ENCODE data around the gene CHMP4A. TPM values are rescaled to one million over a fixed set of nuclear protein-coding genes. Genes with fewer than 3 reads are reported as not detected.

Gene CHMP4A
- total and polyA plus RNA-seq, 2 of the 13 experiments (the other 11 are each of a cell fraction or from before 2014, with no cell fraction given), result 83.6 to 113 TPM

DNA sequence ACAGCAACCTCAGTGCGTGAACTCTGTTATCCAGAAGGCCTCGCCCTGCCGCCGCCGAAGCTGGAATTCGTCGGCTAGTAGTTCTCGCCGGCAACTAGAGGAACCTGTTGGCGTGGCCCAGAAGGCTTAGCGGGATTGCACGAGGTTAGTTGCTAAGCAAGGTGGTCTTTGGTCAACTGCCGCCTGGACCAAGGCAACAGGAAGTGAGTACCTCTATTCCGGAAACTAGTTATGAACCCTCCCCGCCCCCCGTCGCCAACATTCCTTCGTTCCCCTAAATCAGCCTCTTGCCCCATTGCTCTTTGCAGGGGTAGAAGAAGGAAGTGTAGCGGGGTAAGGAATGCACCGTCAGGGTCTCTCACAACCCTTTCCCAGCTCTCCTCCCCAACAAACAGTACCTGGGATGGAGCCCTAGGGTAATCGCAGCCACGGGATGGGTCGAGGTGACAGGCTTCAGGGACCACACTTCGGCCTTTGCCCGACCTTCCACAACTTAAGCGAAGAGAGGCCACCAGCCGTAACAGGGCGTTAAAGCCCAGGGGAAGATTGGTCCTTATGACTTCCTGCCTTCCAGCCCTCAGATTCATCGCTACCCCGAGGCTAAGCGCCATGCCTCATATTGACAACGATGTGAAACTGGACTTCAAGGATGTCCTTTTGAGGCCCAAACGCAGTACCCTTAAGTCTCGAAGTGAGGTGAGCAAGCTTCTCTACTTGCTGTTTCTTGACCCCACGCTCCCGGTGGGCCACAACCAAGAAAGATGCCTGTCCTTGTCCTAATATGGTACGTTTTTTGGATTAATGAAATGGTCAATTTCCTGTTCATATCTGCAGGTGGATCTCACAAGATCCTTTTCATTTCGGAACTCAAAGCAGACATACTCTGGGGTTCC lies 19.6 kb upstream of the CHMP4A start, which contains the start of gene GMPR2 (continued):
- no peak for TF ChIP-seq ZNF496 (CRISPR knock-in tag; IDR thresholded peaks at IDR 0.05; ENCODE audit: insufficient replicate concordance)
- peak; percentile 16; the same call in 1 of the 2 replicates for TF ChIP-seq REXO4 (CRISPR knock-in tag; IDR thresholded peaks at IDR 0.05; ENCODE audit: borderline replicate concordance)
- TF ChIP-seq, protein P1, sequence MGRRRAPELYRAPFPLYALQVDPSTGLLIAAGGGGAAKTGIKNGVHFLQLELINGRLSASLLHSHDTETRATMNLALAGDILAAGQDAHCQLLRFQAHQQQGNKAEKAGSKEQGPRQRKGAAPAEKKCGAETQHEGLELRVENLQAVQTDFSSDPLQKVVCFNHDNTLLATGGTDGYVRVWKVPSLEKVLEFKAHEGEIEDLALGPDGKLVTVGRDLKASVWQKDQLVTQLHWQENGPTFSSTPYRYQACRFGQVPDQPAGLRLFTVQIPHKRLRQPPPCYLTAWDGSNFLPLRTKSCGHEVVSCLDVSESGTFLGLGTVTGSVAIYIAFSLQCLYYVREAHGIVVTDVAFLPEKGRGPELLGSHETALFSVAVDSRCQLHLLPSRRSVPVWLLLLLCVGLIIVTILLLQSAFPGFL (CRISPR knock-in tag; IDR thresholded peaks at IDR 0.05), result no peak; the same call in 1 of the 2 replicates
- TF ChIP-seq PAF1 (CRISPR knock-in tag; IDR thresholded peaks at IDR 0.05), result no peak; the same call in 1 of the 2 replicates
- TF ChIP-seq ZNF619 (CRISPR knock-in tag; IDR thresholded peaks at IDR 0.05), result no peak

DNA sequence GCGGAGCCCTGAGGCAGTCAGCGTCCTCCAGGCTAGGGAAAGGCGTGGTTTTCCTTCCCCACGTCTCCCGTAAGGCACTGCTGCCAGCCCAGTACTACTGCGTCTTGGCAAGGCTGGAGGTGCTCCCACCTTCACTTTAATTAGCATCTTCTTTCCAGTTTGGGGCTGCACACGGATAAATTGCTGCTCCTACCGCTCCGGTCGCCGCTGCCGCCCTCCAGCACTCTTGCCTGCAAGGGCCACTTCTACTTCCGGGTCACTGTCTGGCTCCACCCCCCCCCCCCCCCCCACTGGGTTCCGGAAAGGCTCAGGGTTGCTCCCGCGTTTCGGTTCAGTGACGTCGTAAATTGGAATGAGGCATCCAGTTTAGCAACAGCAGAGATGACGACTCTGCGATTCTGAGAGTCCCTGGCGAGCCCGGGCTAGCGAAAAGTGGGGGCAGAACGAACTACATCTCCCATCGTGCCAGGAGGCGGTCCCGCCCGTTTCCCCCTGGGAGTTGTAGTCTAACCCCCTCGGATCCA lies 18.9 kb upstream of the CHMP4A start, which contains the start of gene NEDD8:
Gene NEDD8 (minus strand): TSS at position 247 of the 524 bp plus-strand sequence. CDS start 100 bp downstream, at position 147.
- Histone ChIP-seq H3K4me2 (ENCODE audit: low read depth, low read length) (peak within 1 kb of the TSS; percentile 96), H3K4me1 (ENCODE audit: insufficient read depth, low read length) (peaks cover 47% of the 10 kb centered on the region), H3K9ac (ENCODE audit: insufficient read depth, low read depth, low read length) (peak within 1 kb of the TSS; percentile 91), H3K27ac (ENCODE audit: extremely low read length, insufficient read depth, low read length) (peak within 1 kb of the TSS; percentile 84), H3K36me3 (replicated peaks in 1 of 2; ENCODE audit: control insufficient read depth in 1 of 2, insufficient read depth in 2 of 2, low read length in 2 of 2) (peaks cover 18 to 43% of the 10 kb centered on the region in 2 experiments), H3K27me3 (ENCODE audit: control insufficient read depth in 1 of 2, insufficient read depth in 2 of 2, low read length in 2 of 2) (peaks cover 0 to 4% of the 10 kb centered on the region in 2 experiments; a peak in 1 of 5 replicates), H2AFZ (ENCODE audit: low read length) (peak within 1 kb of the TSS; percentile 97), H3K79me2 (ENCODE audit: insufficient read depth, low read length) (peaks cover 61% of the 10 kb centered on the region), H3K9me3 (ENCODE audit: low read length) (no peaks in the 10 kb centered on the region), H3K4me3 (replicated peaks in 1 of 3; ENCODE audit: insufficient read depth in 1 of 3, low read depth in 2 of 3, low read length in 3 of 3) (peak within 1 kb of the TSS; percentile 83 to 91 (median 85)), H4K20me1 (ENCODE audit: insufficient read depth, low read length) (peaks cover 7% of the 10 kb centered on the region; the same call in 1 of the 2 replicates)
- POLR2A ChIA-PET, result interaction anchor here (1.2 to 18.0 kb wide), 7 partner anchors 10 to 138 kb away, joined by 3 to 850 read pairs (median 21); partner anchors contain the start of genes CHMP4A, CIDEB, DHRS1 and LTB4R
- ATAC-seq, result peak; percentile 85
- intact Hi-C loops (cut with micrococcal nuclease; ENCODE audit: unreplicated experiment), result loop anchor here (1.0 to 10.0 kb wide), 3 partner anchors 16 to 1193 kb away; partner anchors contain the start of genes IPO4 and MDP1
- peak; percentile 8 for FAIRE-seq
- in situ Hi-C loops (cut with HindIII; ENCODE audit: extremely low pct_ligation_motif_present, low pct_unique_long_range_greater_than_20kb), result no loop called here
- BruUV-seq (replicated peaks), result no TSS peak
- peak; percentile 99 for DNase-seq (ENCODE audit: low spot score)
- CTCF ChIA-PET (ENCODE audit: low intra/inter-chr PET ratio, low total read pairs), result interaction anchor here (2.6 kb wide), 1 partner anchor 16 kb away, joined by 7 read pairs; the partner anchor contains the start of gene MDP1
- 1% methylated on average over 30 of the region's 30 CpGs for WGBS (ENCODE audit: low lambda C conversion rate)
- TF ChIP-seq HNRNPK (IDR thresholded peaks at IDR 0.05; ENCODE audit: low read depth, low read length, poor library complexity, severe bottlenecking) (peak; percentile 81), SIX4 (CRISPR knock-in tag; IDR thresholded peaks at IDR 0.05) (peak; percentile 73), MLX (CRISPR knock-in tag; IDR thresholded peaks at IDR 0.05) (no peak), PHB2 (IDR thresholded peaks at IDR 0.05; ENCODE audit: partially characterized antibody) (no peak), ZBTB20 (CRISPR knock-in tag; IDR thresholded peaks at IDR 0.05; ENCODE audit: borderline replicate concordance, low read depth) (peak; percentile 67; the same call in 1 of the 2 replicates), FOXA3 (CRISPR knock-in tag; IDR thresholded peaks at IDR 0.05) (peak; percentile 49), NFYB (CRISPR knock-in tag; IDR thresholded peaks at IDR 0.05) (no peak; the same call in 1 of the 2 replicates), MTF1 (CRISPR knock-in tag; IDR thresholded peaks at IDR 0.05) (no peak), ZNF432 (CRISPR knock-in tag; IDR thresholded peaks at IDR 0.05; ENCODE audit: borderline replicate concordance) (0 out of 2 replicates have a peak, but pooled peaks have one; percentile 24), ZNF101 (CRISPR knock-in tag; IDR thresholded peaks at IDR 0.05; ENCODE audit: borderline replicate concordance, low read depth) (peak; percentile 41), KAT7 (CRISPR knock-in tag; IDR thresholded peaks at IDR 0.05; ENCODE audit: borderline replicate concordance) (peak; percentile 95; the same call in 1 of the 2 replicates)
- TF ChIP-seq, protein P2, sequence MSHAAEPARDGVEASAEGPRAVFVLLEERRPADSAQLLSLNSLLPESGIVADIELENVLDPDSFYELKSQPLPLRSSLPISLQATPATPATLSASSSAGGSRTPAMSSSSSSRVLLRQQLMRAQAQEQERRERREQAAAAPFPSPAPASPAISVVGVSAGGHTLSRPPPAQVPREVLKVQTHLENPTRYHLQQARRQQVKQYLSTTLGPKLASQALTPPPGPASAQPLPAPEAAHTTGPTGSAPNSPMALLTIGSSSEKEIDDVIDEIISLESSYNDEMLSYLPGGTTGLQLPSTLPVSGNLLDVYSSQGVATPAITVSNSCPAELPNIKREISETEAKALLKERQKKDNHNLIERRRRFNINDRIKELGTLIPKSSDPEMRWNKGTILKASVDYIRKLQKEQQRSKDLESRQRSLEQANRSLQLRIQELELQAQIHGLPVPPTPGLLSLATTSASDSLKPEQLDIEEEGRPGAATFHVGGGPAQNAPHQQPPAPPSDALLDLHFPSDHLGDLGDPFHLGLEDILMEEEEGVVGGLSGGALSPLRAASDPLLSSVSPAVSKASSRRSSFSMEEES (CRISPR knock-in tag; IDR thresholded peaks at IDR 0.05), result no peak; the same call in 1 of the 2 replicates

Data from HepG2 (cell line).